SH-SY5Y (cell line): ENCODE results near the gene RALGAPA2.

Source experiments
- GATA2 ChIP-seq: IDR thresholded peaks from 2 replicates; pipeline ENCODE4 v1.6.1; 2011; ENCODE audit warnings: mild to moderate bottlenecking, low read depth, low read length
- GATA3 ChIP-seq: IDR thresholded peaks from 2 replicates; pipeline ENCODE4 v1.6.1; 2011; ENCODE audit warnings: low read depth, mild to moderate bottlenecking, low read length, moderate library complexity

DNA sequence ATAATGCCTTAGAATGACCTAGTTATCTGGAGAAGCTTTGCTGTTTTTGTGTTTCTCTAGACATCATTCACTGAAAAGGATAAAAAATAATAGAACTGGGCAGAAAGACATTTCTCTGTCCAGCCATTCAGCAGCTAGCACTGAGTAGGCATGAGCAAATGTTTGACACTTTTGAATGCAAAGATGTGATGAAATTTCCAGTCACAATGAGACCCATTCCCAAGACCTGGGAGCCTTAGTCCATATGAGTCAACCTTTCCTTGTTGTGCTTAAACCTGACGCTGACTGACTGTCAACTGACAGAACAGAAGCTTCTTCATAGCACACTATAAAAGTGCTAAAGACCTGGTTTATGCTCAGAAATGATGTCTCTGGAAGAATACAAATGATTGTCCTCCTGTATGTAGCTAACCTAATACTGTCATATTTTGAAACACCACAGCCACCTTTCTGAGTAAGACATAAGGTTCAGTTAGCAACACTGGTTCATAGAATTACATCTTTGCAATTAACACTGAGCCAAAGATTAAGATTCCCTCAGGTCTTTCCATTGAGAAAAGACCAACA, 17.1 kb downstream of the RALGAPA2 start:
- no peak for TF ChIP-seq GATA3
- no peak for TF ChIP-seq GATA2
